Measurements from ENCODE around the gene GPR63.

The GPR63 gene

GRCh38 chr6:96816301-96816817 lies 20.9 kb downstream of the GPR63 start:
- DNase-seq, result no peak

DNA sequence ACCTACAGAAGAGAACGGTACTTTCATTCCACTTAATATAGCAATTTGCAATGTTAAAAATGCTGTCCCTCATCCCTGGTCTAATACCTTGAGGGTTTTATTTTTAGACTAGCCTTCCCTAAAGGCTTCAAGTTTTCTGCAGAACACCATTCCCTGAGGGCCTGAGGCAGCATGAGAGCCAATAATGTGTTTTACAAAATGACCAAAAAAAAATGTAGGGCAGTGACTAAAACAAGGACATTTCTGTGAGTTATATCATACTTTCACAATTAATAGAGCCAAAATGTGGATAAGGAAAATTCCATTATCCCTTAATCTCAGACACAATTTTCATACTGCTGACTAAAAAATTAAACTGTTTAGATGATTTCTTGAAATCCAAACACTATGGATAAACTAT lies 22.7 kb downstream of the GPR63 start:
- DNase-seq, result no peak

DNA sequence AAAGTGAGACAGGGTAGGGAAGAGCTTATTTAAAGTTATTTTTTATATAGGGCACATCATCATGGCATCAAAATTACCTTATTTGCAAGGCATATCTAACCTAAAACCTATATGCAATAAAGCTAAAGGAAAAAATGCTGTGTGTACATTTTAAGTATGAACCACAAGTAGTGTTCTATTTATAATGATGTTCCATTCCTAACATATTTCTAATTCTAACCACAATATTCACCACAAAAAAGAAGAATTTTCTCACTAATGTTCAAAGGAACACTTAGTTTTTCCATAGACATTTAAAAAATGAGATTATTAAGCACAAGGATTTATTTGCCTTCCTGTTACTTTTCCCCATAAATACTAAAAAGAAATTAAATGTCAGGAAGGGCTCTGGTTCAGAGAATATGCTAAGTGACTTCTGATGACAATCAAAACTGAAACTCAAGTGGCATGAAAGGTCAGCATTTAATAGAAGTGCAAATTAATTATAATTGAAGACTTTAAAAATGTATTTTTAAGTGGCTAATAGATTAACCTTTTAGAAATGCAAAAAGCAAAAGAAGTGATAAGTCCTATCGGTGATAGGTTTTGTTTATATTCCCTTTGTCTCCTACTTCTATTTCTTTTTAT lies 25.1 kb downstream of the GPR63 start:
- no peak for DNase-seq

DNA sequence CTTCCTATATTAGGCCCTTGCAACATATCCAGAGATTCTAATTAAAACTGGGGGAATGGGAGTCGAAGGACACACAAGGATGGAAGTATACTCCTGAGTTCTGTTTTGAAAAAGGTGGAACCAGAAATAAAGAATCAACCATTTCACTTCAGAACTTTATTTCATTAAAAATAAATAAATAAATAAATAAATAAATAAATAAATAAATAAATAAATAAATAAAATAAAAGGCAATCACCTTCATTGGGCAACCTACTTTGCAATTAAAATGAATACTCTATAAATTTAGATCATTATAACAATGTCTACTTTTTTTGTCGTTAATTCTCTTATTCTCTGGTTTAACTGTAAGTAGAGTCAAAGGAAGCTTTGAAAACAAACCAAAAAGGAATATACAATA lies 25.6 kb downstream of the GPR63 start:
- no peak for DNase-seq

GRCh38 chr6:96811136-96811535 lies 26.1 kb downstream of the GPR63 start:
- DNase-seq, result no peak

DNA sequence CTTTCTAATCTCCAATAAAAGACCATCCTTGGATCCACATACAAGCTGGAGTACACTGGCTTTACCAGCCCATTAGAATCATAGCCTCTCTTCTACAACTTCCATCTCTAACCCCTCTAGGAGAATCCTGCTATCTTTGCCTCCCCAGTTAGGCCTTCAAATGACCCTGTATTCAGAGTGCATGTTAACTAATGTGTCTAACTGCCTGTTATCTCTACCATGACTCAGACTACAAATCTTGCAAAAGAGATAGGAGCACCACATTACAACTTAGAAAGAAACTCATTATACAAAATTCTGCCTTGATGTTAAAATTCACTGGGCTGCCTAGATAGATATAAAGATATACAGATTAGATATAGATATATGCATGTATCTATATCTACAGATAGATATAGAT lies 28.2 kb downstream of the GPR63 start:
- DNase-seq, result no peak

GRCh38 chr6:96803106-96803481 lies 34.2 kb downstream of the GPR63 start:
- no peak for DNase-seq

DNA sequence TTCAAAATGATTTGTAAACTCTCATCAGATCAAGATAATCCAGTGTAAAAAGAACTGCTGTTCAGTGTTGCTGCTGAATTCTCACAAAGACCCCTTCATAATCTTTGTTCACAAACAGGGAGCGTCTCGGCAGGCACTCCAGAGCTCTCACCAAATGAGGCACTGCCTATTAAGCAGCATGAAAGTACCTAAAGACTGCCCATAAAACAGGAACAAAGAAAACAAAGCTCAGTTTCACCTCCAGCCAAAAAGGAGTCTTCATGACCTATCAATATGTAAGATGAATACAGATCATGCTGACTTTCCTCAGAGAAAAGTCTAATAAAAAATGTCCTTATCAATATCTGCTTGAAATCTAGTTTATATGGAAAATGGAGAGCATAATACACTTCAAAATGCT lies 41.8 kb downstream of the GPR63 start:
- no peak for DNase-seq

GRCh38 chr6:96794980-96795379 lies 42.3 kb downstream of the GPR63 start:
- no peak for DNase-seq

DNA sequence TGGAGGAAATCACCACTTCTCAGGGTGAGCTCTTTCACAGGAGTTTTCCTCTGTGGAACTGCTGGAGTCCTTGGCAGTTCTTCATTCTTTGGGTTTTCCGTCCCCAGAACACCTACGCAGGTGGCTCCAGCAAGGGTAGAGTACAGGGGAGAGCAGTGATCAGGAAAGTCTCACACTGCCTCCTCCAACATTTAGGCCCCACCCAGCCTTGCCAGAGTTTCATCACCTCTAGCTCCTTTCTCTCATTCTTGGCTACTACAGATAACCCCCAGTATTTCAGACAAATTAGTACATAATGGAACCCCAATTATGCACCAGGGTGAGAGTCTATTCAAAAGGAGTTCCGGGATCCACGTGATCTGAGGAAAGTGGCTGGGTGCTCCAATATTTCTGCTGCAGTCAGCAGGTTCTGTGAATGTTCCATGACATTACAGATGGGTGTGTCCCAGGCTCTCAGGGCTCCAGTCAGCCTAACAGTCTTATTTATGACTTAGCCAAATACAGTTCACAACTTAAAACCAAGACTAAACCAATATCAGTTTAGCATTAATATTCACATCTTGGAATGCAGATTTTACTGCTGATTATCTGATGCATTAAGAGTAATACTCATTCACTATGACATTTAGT lies 44.6 kb downstream of the GPR63 start:
- DNase-seq, result no peak

DNA sequence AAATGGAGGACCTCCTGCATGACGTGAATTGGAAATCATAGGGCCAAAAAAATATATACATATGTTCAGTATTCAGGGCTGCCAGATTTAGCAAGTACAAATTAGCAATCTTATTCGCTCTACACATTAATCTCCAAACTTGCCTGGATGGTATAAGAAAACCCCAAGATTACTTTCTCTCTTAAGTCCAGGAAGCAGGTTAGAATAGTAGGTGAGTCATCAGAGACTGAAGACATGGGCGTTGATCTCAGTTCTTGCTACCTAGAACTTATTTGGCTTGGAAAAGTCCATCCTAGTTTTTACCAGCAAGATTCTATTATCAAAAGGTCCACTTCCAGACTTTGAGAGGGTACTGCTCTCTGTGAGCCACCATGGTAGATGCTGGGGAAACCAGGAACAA lies 47.4 kb downstream of the GPR63 start:
- no peak for DNase-seq

DNA sequence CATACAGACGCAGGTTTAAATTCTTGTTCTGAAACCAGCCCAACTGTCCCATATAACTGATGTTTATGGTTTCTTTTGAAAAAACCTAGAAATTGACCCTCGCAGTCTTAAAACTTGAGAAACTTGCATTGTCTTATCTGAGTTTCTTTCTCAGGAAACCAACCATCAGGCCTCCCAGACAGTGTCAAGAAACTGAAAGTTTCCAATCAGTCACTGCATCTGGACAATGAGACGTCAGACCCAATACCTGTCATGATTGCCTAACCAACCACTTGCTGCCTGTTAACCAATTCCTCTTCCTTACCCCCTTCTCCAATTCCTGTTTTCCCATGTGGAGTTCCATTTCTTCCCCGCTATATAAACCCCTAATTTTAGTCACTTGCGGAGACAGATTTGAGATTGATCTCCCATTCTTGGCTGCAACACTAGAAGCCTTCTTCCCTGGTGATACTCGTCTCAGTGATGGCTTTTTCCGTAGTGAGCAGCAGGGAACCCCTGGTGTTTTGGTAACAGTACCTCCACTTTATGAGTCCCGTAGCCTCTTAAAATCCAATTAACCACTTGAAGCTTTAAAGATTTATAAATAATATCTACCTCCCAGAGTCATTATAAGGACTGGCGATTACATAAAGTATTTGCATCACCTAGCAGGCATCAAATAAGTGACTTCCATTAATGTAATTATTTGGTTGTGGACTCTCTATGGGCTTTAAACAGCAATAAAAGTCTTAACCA lies 49.3 kb downstream of the GPR63 start:
- DNase-seq, result no peak

- DNase-seq, result no peak
Observed at GRCh38 chr6:96786336-96786735, 50.9 kb downstream of the GPR63 start.

GRCh38 chr6:96784650-96785049 lies 52.6 kb downstream of the GPR63 start:
- DNase-seq, result no peak

- no peak for DNase-seq
Observed at GRCh38 chr6:96783307-96783706, 54.0 kb downstream of the GPR63 start.

DNA sequence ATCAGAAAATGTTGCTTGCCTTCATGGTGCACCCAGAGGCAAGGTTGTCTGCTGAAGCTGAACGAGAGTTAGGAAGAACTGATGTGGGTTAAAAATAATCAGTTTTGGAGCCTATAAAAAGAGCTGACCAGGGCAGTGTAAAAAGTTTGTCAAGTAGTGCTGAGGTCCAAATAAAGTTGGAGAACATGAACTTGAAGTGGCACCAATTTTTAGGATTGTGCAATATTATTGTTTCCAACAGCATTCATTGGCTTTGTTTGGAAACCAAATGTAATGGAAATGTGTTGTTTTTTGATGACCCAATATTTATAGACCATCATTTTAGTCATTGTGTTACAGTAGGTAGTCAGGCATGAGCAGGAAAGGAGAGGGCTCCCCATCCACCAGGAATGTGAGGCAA lies 55.7 kb downstream of the GPR63 start:
- no peak for DNase-seq

GRCh38 chr6:96777113-96777512 lies 60.2 kb downstream of the GPR63 start:
- no peak for DNase-seq

DNA sequence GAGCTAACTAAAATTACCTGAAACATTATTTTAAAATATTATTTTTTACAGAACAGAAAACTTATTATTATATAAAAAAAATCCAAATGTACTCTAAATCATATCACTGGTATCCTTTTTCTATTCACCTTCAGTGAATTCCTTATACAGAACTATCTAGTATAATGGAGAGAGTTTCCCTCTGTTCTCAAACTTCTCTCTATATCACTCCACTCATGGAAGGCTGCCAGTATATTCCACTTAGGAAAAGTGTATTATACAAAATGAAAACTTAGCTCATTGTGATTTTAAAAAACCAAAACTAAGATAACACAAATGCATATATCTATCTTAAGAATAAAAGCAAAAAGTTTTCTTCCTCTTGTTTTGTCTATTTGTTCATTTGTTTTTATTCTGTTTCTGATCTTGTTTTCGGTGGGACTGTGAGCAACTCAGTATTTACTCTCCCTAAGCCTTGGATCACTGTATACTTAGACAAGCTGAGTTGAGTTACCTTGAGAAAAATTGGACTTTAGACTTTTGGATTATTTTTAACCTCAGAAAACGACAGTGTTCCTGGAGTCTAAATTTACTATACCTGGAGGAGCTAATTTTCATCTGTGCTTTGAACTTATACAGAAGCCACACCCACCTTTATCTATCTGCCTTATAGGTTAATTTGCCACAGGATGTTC lies 61.4 kb downstream of the GPR63 start:
- no peak for DNase-seq

DNA sequence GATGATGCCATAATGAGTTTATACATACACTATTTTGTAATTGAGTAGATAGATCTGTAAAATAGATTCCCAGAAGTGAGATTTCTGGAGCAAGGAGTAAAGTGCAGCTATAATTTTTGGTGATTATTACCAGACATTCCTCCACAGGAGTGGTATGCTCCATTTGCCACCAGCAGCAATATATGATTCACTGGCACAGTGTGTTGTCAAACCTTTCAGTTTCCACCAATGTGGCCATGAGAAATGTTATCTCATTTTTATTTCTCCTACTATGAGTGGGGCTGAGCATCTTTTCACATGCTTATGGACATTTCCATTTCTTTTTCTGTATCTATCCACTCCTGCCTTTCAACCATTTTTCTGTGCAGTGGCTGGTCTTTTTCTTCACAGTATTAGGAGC lies 70.5 kb downstream of the GPR63 start:
- DNase-seq, result no peak

GRCh38 chr6:96762599-96762998 lies 74.7 kb downstream of the GPR63 start:
- no peak for DNase-seq

- no peak for DNase-seq
Observed at GRCh38 chr6:96761794-96762193, 75.5 kb downstream of the GPR63 start.

- no peak for DNase-seq
Observed at GRCh38 chr6:96760153-96760687, 77.1 kb downstream of the GPR63 start.

GRCh38 chr6:96755096-96755495 lies 82.2 kb downstream of the GPR63 start:
- no peak for DNase-seq
